GOT3 (cell line): ENCODE results near the gene DTD2.
"Not testable (repeated sequence)": the region's sequence is repeated elsewhere in the genome, so short reads cannot be mapped to it uniquely, and the experiment has no call there.

Experiments
- DNase-seq: peaks from one replicate; lab custom pipeline; 2025; ENCODE audit warnings: mixed read lengths; lab: John Stamatoyannopoulos, UW

DTD2 gene

DNA sequence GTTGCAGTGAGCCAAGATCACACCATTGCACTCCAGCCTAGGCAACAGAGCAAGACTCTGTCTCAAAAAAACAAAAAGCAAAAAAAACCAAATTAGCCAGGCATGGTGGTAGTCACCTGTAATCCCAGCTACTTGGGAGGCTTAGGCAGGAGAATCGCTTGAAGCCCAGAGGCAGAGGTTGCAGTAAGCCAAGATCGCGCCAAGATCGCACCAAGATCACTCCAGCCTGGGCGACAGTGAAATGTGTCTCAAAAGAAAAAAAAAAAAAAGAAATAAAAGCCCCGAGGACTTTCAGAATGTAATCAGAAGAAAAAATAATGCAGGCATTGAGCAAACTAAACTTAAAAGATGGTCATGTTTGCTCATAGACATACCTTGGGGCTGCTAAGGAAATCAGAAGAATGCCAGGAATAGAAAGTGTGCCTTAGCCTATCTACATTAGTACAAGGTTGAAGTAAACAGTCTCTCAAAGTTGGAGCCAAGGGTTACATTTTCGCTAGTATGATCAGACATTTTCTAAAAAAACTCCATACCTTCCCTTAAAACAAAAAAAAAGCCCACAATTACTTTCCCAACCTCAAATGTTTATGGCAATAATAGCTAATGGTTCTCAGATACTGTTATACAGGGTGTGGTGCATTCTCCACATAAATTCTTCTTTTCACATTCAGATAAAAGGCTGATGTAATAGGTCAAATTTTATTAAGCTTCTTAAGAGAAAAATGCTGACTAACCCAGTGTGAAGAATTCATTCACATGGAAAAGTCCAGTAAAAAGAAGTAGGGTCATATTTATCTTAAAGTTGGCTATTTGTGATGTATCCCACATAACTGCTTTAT lies 15.8 kb downstream of the DTD2 start:
- DNase-seq = no peak

DNA sequence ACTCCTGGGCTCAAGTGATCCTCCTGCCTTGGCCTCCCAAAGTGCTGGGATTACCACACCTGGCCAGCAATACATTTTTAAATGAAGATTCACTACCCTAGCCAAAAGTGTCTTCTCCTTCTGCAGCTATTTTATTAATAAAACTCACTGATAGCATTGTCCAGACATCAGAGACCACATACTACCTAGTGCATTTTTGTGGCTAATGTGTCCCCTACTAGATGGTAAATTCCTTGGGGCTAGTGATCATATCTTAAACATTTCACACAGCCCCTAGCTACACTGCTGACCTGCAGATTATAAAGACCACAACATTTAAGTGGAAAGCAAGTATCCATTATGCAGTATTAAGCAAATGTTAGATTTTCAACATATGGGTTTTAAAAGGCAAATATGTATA lies 17.0 kb downstream of the DTD2 start:
- no peak for DNase-seq

DNA sequence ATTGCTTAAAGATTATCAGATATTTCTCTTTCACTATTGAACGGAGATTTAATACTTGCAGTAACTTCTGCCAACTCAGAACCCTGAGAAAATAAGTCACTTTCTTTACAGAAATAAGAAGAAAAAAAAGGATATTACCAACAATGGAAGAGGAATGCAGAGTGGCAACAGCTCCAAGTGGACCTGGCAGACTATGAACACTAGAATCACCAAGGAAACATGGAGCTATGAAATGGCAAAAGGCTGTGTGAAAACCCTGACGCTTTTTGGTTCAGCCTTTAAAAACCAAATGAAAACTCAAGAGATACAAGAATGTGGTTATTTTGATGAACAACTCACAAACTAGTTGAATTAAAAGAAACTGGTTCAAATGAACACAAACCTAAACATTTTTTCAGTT lies 17.7 kb downstream of the DTD2 start:
- DNase-seq = no peak

DNA sequence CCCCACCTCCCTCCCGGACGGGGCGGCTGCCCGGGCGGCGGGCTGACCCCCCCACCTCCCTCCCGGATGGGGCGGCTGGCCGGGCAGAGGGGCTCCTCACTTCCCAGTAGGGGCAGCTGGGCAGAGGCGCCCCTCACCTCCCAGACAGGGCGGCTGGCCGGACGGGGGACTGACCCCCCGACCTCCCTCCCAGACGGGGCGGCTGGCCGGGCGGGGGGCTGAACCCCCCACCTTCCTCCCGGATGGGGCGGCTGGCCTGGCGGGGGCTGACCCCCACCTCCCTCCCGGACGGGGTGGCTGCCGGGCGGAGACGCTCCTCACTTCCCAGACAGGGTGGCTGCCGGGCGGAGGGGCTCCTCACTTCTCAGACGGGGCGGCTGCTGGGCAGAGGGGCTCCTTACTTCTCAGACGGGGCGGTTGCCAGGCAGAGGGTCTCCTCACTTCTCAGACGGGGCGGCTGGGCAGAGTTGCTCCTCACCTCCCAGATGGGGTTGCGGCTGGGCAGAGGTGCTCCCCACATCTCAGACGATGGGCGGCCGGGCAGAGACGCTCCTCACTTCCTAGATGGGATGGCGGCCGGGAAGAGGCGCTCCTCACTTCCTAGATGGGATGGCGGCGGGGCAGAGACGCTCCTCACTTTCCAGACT lies 20.1 kb downstream of the DTD2 start:
- DNase-seq = not testable (repeated sequence)

DNA sequence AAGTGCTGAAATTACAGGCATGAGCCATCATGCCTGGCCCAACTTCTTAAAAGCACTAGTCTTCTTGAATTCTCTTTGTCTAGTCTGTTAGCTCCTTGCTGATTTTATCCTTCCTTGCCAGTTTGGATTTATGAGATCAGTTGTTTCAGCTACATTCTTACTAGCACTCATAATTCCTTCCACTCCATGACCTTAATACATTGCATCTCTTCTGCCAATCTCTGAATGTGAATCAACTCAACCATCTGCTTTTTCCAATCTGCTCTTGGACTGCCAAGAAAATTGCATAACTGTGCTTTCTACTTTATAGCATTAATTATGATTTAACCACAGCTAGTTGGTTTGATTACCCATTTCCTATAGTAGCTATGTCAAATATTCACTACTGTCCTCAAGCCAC lies 22.0 kb downstream of the DTD2 start:
- no peak for DNase-seq

DNA sequence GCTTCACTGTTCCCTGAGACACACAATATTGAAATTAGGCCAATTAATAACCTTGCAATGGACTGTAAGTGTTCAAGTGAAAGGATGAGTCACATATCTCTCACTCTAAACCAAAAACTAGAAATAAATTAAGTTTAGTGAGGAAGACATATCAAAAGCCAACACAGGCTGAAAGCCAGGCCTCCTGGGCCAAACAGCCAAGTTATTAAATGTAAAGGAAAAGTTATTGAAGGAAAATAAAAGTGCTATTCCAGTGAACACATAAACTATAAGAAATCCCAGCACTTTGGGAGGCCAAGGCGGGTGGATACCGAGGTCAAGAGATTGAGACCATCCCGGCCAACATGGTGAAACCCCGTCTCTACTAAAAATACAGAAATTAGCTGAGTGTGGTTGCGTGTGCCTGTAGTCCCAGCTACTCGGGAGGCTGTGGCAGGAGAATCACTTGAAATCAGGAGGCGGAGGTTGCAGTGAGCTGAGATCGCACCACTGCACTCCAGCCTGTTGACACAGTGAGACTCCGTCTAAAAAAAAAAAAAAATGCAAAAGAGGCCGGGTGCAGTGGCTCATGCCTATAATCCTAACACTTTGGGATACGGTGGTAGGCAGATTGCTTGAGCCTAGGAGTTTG lies 26.6 kb downstream of the DTD2 start:
- DNase-seq = no peak

DNA sequence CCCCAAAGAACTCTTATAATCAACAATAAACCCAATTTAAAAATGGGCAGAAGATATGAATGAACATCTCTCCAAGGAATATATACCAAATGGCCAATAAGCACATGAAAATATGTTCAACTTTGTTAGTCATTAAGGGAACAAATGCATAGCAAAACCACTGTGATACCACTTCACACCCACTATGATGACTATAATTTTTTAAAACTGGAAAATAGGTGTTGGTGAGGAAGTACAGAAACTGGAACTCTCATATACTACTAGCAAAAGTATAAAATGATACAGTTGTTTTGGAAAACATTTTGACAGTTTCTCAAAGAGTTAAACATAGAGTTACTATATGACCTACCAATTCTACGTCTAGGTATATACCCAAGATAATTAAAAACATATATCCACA lies 27.5 kb downstream of the DTD2 start:
- DNase-seq = no peak

DNA sequence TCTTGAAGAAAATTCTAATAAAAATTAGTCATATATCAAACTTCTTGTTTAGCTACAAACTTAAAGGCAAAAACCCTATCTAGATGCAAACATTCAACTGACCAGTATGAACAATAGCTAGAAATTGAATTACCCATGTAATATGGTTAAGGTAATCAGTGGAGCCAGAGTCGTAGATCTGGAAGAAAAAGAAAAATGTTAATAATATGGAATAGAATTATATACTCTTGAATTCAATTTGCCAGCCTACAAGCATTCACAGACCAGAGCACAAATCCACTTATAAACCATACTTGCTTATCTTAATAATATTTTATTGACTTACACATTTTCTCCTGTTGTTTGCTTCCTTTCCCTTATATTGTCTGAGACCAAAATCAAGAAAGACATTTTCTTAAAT lies 29.3 kb downstream of the DTD2 start:
- no peak for DNase-seq

DNA sequence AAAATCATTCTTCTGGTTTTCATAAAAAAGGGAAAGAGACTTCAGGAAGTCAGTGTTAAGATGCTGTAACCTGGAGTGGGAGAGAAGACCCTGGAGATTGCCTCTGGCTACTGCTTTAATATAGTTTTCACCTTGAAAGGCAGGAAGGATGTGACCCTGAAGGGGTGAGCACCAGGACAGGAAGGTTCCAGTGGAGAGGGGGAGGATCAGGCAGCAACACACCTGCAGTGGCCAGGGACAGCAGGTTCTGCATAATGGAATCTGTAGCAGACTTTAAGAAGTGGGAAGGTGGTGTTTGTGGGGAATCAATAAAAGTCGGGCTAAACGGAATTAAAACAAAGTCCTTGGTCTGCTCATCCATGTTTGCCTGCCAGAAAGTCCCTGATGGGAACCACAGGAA lies 30.6 kb downstream of the DTD2 start:
- DNase-seq = no peak

DNA sequence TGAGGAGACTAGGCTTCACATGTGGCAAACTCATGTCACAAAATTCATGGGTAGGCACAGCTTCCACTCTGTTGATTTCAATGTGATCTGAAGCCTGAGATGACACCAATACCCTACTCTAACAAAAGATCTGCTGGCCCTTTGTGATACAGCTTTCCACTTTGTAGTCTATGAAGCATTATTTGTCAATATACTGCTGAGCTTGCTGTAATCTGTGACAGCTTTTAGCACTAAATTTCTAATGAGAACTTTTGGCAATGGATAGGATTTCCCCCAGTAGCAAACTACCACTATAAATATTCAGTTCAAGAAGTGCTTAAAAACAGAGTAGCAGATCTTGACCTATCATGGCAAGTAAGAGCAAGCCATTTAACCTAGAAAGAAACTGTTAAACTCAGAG lies 31.4 kb downstream of the DTD2 start:
- DNase-seq = no peak

DNA sequence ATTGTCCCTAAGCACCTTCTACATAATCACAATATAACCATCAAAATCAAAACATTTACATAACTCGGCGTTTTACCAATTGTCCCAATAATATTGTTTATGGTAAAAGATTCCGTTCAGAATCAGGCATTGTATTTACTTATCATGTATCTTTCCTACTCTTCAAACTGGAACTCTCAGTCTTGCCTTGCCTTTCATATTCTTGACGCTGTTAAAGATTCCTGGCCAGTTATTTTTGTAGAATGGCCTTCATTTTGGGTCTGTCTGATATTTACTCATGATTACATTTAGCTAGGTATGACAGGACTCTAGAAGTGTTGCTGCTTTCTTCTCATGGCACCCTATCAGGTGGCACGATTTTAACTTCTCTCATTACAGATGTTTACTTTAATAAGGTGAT lies 36.1 kb downstream of the DTD2 start:
- DNase-seq = no peak

DNA sequence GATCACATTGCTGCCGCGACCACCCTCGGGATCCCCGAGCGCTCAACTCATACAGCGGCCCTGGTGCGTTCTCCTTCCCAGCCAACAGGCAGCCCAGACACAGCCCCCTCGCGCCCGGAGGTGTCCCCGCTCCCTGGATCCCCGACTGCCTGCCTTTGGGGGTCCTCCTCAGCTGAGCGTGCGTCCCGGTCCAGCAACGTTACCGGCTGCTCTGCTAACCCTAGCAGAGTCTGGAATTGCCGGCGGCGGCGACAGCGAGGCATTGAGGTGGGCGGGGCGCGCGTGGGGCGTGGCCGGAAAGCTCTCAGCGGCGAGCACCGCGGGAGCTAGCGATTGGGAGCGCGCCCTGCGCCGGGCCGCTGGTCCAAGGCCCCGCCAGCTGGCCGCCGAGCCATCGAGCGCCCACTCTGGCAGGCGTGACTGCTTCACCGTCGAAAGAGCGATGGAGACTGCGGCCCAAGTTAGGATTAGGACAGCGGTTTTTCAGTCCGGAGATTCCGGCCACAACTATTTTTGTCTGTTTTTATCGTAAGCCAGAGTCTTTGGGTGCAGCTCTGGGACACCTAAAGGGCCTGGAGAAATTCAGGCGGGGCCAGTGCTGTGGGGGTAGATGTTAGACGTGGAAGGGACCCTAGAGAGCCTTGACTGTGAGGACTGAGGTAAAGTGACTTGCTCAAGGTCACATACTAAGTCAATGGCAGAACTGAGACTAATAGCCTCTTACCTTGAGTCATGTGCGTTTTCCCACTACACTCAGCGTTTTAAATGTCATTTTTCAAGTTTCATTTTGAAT lies 36.8 kb downstream of the DTD2 start, which contains the start of gene HEATR5A:
Gene HEATR5A (minus strand): TSS at position 232 of the 793 bp plus-strand sequence. CDS start 17,575 bp downstream, outside the sequence.
- peak; percentile 60 for DNase-seq

DNA sequence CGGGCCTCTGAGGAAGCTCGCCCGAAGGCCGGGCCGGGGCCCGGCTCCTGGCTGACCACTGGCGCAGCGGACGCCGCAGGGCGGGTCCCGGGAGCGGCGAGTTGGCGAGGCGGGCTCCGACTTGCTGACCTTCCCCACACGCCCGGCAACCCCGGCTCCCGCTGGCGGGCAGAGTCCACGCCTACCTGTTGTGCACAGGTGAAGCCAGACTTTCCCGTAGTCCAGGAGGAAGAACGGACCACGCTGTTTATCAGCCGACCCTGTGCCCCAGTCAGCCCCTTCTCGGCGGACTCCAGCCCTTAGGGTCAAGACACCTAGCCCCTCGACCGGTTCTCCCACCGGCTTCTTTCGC lies 37.4 kb downstream of the DTD2 start:
- no peak for DNase-seq

DNA sequence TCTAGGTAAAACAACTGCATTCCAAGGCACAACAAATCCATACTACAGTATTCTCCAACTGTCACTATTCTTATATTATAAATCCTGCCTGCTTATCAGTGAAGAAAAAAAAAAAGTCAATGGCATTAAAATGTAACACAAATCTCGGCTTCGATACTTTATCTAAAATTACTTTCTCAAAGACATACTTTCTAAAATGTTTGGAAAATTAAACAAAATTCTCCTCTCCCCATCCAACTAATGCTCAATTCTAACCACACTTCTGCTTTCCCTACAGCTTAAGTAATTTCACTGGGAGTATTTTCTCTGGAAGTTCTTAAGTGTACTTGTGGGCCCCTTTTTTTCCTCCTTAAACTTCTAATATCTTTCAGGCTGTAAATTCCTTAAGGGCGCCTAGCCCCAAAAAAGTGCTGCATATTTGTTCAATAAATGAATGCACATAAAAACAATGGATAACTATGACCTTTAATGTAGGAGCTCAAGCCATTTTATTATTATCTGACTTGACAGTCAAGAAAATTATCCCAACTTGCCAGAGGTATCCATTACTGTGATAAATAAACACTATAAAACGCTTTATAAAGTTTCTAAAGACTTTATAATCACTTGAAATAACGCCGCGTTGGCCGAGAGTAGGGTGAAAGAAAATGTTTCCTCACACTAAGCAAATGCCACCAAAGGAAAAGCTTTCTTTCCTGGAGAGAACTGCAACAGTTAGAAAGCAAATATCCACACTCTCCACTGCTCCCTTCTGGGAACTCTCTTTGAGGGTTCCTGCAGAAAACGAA lies 37.9 kb downstream of the DTD2 start:
- DNase-seq = no peak

DNA sequence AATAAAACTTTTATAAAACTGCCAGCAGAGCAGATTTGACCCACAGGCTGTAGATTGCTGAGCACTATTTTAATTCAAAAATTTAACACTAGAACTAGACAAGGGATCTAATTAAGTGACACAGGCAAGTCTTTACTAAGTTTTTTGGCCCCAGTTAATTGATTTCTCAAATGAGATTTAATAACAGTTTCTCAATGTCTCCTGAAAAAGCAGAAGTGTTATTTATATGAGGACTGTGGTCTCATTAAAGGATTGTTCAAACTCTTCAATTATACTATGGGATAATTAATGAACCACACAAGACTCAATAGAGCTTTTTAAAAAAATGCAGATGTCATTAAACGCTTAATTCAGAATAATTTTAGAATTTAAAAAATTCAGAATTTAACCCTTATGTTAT lies 38.9 kb downstream of the DTD2 start:
- DNase-seq = no peak

DNA sequence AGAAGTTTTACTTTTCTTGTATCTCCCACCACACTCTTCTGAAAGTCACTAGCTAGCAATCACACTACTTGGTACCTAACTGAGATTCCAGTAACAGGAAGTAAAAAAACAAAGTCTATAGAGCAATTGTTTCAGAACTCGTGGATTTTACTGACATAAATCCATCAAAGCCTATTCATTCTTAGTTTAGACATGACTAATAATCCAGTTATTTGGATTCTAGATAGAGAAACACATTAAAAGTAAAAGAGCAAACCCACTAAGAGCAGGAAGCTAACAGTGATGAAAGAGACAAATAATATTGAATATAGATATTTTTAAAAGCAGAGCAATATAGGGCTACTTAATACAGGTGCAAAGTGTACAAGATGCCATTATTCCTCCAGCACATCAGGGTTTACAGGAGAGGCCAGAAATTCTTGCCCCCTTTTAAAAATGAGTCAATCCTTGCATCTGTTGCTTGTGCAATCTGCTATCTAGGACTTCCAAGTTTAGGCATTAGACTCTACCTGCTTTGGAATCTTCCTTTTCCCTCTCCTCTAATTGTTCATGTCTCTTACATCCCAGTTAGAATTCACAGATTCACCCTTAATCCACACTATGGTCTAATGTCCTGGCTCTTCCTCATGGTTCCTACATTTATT lies 43.0 kb downstream of the DTD2 start:
- no peak for DNase-seq

DNA sequence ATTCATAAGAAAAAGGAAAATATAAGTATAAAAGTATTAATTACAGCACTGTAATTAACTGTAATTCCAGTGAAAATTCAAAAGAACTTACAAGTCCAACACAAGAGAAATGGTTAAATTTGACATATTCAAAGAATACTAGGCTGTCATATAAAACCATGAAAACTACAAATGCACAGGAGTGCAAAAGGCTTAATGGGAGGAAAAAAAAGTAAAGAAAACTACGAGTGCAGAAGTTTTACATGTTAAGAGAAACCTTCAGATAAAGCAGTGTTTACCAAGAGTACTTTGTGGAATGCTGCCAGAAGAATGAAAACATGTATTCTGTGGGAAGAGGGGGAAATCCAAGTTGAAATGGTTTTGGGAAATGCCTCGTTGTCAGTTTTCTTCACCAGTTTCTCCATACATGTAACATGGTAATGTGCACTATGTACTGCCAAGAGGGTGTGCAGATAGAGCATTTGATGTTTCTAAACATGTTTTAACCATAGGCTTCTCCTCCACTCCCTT lies 46.0 kb downstream of the DTD2 start:
- no peak for DNase-seq

DNA sequence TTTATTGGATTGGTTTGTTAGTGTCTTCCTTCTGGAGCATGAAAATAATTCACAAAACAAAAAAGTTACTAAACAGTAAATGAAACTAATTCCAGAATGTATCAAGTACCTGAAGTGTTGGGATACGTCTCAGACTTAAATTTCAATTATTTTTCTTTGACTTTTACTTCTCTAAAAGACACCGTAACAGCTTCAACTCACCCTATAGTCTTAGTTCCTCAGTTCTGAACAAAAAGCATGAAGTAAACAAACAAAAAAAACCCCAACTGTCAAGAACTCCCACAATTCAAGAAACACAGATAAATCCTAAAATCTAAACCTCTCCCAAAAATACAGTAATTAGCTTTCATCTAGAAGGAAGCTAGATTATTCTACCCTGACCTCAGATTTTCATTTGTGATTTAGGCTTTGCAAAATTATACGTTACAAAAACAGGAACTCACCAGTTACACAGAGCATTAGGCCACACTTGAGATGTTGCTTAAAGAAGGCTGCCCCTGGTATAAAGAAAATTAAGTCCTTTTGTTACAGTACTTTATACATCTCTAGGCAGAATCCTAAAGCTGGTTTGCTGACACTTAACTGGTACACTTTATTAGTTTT lies 47.2 kb downstream of the DTD2 start:
- no peak for DNase-seq

DNA sequence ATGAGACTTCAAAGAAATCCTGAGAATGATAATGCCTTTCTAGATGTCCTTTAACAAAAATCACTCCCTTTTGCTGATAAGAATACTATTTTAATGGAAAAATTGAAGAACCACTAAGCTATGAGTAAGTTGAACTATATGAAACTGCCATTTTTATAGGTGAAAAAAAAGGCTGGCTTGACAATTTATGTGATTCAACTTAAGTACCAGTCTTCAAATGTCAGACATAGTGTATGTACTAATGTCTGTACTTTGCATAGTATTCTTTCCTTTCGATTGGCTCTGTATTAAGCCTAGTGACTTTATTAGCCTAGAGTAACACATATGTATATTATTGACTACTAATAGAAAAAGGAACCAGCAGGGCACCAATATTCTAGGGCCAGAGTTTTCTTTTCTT lies 48.9 kb downstream of the DTD2 start:
- DNase-seq = no peak

DNA sequence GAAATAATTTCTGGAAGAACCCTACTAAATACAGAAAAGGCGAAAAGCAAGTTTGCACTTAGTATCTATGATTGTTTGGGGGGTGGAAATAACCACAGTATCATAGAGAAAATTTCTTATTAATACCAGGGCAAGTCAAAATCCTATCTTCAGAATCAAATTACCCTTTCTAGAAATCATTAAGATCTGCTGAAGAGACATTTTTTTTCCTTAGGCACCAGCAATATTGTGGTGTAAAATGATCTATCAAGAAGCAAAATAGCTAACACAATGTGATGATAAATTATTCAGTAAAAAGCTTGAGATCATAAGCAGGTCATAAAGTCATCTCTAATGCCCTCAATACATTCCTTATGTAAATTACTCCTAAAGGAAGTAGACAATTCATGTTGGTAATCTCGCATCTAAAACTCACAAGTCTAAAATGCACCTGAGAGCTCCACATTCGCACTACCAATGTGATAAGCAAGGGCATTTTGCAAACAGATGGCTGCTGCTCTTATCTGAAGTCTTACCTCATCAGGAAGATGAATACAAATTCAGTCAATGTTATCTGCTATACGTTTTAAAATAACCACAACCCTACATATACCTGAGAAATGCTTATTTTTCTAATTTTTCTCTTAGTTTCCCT lies 51.6 kb downstream of the DTD2 start:
- DNase-seq = no peak
